ENCODE data around the gene RGS13.

Gene RGS13

GRCh38 chr1:192627901-192628300 is 8.0 kb upstream of the RGS13 start:
- no peak for DNase-seq

- DNase-seq, result no peak
These were observed 7.4 kb upstream of the RGS13 start for GRCh38 chr1:192628396-192629057.

GRCh38 chr1:192629612-192630011 is 6.3 kb upstream of the RGS13 start:
- DNase-seq, result no peak

GRCh38 chr1:192630521-192631287 is 5.2 kb upstream of the RGS13 start:
- no peak for DNase-seq

GRCh38 chr1:192631749-192632148 is 4.2 kb upstream of the RGS13 start:
- DNase-seq, result no peak

GRCh38 chr1:192632188-192632587 is 3.8 kb upstream of the RGS13 start:
- DNase-seq, result no peak

GRCh38 chr1:192632641-192633532 is 3.1 kb upstream of the RGS13 start:
- no peak for DNase-seq

GRCh38 chr1:192633533-192634253 is 2.3 kb upstream of the RGS13 start:
- DNase-seq, result no peak

- DNase-seq, result no peak
These were observed 906 bp upstream of the RGS13 start for GRCh38 chr1:192635041-192635440.

GRCh38 chr1:192639607-192640368 is 3.8 kb downstream of the RGS13 start:
- DNase-seq, result no peak

GRCh38 chr1:192652159-192652558 is 16.2 kb downstream of the RGS13 start:
- DNase-seq, result no peak

- DNase-seq, result no peak
These were observed 18.2 kb downstream of the RGS13 start for GRCh38 chr1:192654120-192654519.

- DNase-seq, result no peak
These were observed 18.8 kb downstream of the RGS13 start for GRCh38 chr1:192654591-192655251.

GRCh38 chr1:192657760-192658159 is 21.8 kb downstream of the RGS13 start:
- DNase-seq, result no peak

- no peak for DNase-seq
These were observed 22.3 kb downstream of the RGS13 start for GRCh38 chr1:192658255-192658654.

GRCh38 chr1:192660613-192661012 is 24.7 kb downstream of the RGS13 start:
- DNase-seq, result no peak

- no peak for DNase-seq
These were observed 32.5 kb downstream of the RGS13 start for GRCh38 chr1:192668409-192668983.

GRCh38 chr1:192669174-192669573 is 33.2 kb downstream of the RGS13 start:
- DNase-seq, result no peak

GRCh38 chr1:192675716-192676115 is 39.8 kb downstream of the RGS13 start:
- DNase-seq, result no peak

GRCh38 chr1:192678099-192678498 is 42.2 kb downstream of the RGS13 start:
- no peak for DNase-seq

- DNase-seq, result no peak
These were observed 46.4 kb downstream of the RGS13 start for GRCh38 chr1:192682335-192682734.
